LNCAP (cell line): Measurements from ENCODE around the gene HDAC11.
A peak's percentile ranks its signal among the peaks of the same experiment; 100 is the strongest.

Source experiments
- CTCF ChIP-seq: fragments of 450-650 bp; IDR thresholded peaks from 2 replicates; pipeline ENCODE4 v1.5.1; 2017; ENCODE audit warnings: mild to moderate bottlenecking

HDAC11 gene

GRCh38 chr3:13494463-13495350 lies 14.6 kb downstream of the HDAC11 start:
- TF ChIP-seq CTCF: peak; percentile 42

- no peak for TF ChIP-seq CTCF
Observed at GRCh38 chr3:13495351-13495813, 15.3 kb downstream of the HDAC11 start.

GRCh38 chr3:13495921-13496723 lies 16.0 kb downstream of the HDAC11 start:
- TF ChIP-seq CTCF: peak; percentile 97

GRCh38 chr3:13496879-13497278 lies 16.8 kb downstream of the HDAC11 start:
- TF ChIP-seq CTCF: no peak

- no peak for TF ChIP-seq CTCF
Observed at GRCh38 chr3:13497386-13497785, 17.3 kb downstream of the HDAC11 start.

- no peak for TF ChIP-seq CTCF
Observed at GRCh38 chr3:13498354-13499060, 18.4 kb downstream of the HDAC11 start.
